ENCODE results near the gene DPYD. TPM values are rescaled to one million over a fixed set of nuclear protein-coding genes. Genes with fewer than 3 reads are reported as not detected.

Gene DPYD
- total RNA-seq, 1 experiment from 2014 or later = 12.8 TPM

GRCh38 chr1:97581614-97582051 is 339.2 kb downstream of the DPYD start:
- no peak overlapping the region for H3K4me2 ChIP-seq (ENCODE audit: low read length)

GRCh38 chr1:97577613-97578012 is 343.2 kb downstream of the DPYD start:
- H3K36me3 ChIP-seq (ENCODE audit: low read depth, low read length) = no peaks in the 10 kb centered on the region
- TF ChIP-seq, protein P1, sequence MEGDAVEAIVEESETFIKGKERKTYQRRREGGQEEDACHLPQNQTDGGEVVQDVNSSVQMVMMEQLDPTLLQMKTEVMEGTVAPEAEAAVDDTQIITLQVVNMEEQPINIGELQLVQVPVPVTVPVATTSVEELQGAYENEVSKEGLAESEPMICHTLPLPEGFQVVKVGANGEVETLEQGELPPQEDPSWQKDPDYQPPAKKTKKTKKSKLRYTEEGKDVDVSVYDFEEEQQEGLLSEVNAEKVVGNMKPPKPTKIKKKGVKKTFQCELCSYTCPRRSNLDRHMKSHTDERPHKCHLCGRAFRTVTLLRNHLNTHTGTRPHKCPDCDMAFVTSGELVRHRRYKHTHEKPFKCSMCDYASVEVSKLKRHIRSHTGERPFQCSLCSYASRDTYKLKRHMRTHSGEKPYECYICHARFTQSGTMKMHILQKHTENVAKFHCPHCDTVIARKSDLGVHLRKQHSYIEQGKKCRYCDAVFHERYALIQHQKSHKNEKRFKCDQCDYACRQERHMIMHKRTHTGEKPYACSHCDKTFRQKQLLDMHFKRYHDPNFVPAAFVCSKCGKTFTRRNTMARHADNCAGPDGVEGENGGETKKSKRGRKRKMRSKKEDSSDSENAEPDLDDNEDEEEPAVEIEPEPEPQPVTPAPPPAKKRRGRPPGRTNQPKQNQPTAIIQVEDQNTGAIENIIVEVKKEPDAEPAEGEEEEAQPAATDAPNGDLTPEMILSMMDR (conservative IDR thresholded peaks at IDR 0.05; ENCODE audit: low read depth, low read length) = no peak
- TF ChIP-seq EZH2 (IDR thresholded peaks at IDR 0.05; ENCODE audit: low read length, unreplicated experiment) (no peak), EZH2phosphoT487 (IDR thresholded peaks at IDR 0.05; ENCODE audit: borderline replicate concordance, low read length) (no peak)
- no peaks in the 10 kb centered on the region for H3K9me2 ChIP-seq (replicated peaks; ENCODE audit: low read length)
- H4K20me1 ChIP-seq (ENCODE audit: low read length) = no peaks in the 10 kb centered on the region
- H2AFZ ChIP-seq (ENCODE audit: low read length) = no peak overlapping the region
- DNase-seq (no peak), ATAC-seq (no peak)
- H3K9ac ChIP-seq (ENCODE audit: low read length) = no peak overlapping the region
- ChIA-PET POLR2A (ENCODE audit: unreplicated experiment) (no interaction called here), CTCF (no interaction called here)
- H3F3A ChIP-seq (ENCODE audit: low read length, unreplicated experiment) = no peaks in the 10 kb centered on the region
- no peaks in the 10 kb centered on the region for H3K27me3 ChIP-seq (ENCODE audit: low read length)
- no TSS peak for BruUV-seq (replicated peaks)
- H3K79me2 ChIP-seq (ENCODE audit: low read length) = no peaks in the 10 kb centered on the region
- H3K4me1 ChIP-seq (ENCODE audit: insufficient read depth, low read length) = no peaks in the 10 kb centered on the region
- no peaks in the 10 kb centered on the region for H3K9me3 ChIP-seq (ENCODE audit: low read length)
- intact Hi-C loops (cut with micrococcal nuclease) = no loop called here
- H3K4me3 ChIP-seq (ENCODE audit: low read length) = no peak overlapping the region
- no peak overlapping the region for H3K4me2 ChIP-seq (ENCODE audit: low read length)
- no peak overlapping the region for H3K27ac ChIP-seq (ENCODE audit: low read length)

More at GRCh38 chr1:97581614-97582051, 339.2 kb downstream of the DPYD start:
- H3K27ac ChIP-seq (ENCODE audit: low read length) = no peak overlapping the region
- no peaks in the 10 kb centered on the region for H3K79me2 ChIP-seq (ENCODE audit: low read length)
- H2AFZ ChIP-seq (ENCODE audit: low read length) = no peak overlapping the region
- no TSS peak for BruUV-seq (replicated peaks)
- no peaks in the 10 kb centered on the region for H3K9me2 ChIP-seq (replicated peaks; ENCODE audit: low read length)
- no peaks in the 10 kb centered on the region for H3K4me1 ChIP-seq (ENCODE audit: insufficient read depth, low read length)
- no peak overlapping the region for H3K9ac ChIP-seq (ENCODE audit: low read length)
- intact Hi-C loops (cut with micrococcal nuclease) = no loop called here
- POLR2A ChIA-PET (ENCODE audit: unreplicated experiment) = no interaction called here
- no peak overlapping the region for H3K4me3 ChIP-seq (ENCODE audit: low read length)
- TF ChIP-seq, protein P1 (conservative IDR thresholded peaks at IDR 0.05; ENCODE audit: low read depth, low read length) = no peak
- TF ChIP-seq EZH2phosphoT487 (IDR thresholded peaks at IDR 0.05; ENCODE audit: borderline replicate concordance, low read length) = no peak
- TF ChIP-seq EZH2 (IDR thresholded peaks at IDR 0.05; ENCODE audit: low read length, unreplicated experiment) = no peak
- no peaks in the 10 kb centered on the region for H3K9me3 ChIP-seq (ENCODE audit: low read length)
- CTCF ChIA-PET = no interaction called here
- H3K27me3 ChIP-seq (ENCODE audit: low read length) = no peaks in the 10 kb centered on the region
- ATAC-seq (no peak), DNase-seq (peak; percentile 6)
- H4K20me1 ChIP-seq (ENCODE audit: low read length) = no peaks in the 10 kb centered on the region
- no peaks in the 10 kb centered on the region for H3K36me3 ChIP-seq (ENCODE audit: low read depth, low read length)
- H3F3A ChIP-seq (ENCODE audit: low read length, unreplicated experiment) = no peaks in the 10 kb centered on the region

GRCh38 chr1:97573553-97573952 is 347.3 kb downstream of the DPYD start:
- Histone ChIP-seq H3K4me3 (ENCODE audit: low read length) (no peak overlapping the region), H4K20me1 (ENCODE audit: low read length) (no peaks in the 10 kb centered on the region), H2AFZ (ENCODE audit: low read length) (no peak overlapping the region), H3K79me2 (ENCODE audit: low read length) (no peaks in the 10 kb centered on the region), H3K4me1 (ENCODE audit: insufficient read depth, low read length) (no peaks in the 10 kb centered on the region), H3K36me3 (ENCODE audit: low read depth, low read length) (no peaks in the 10 kb centered on the region), H3K4me2 (ENCODE audit: low read length) (no peak overlapping the region), H3K27me3 (ENCODE audit: low read length) (no peaks in the 10 kb centered on the region), H3K27ac (ENCODE audit: low read length) (no peak overlapping the region), H3F3A (ENCODE audit: low read length, unreplicated experiment) (no peaks in the 10 kb centered on the region), H3K9ac (ENCODE audit: low read length) (no peak overlapping the region), H3K9me3 (ENCODE audit: low read length) (no peaks in the 10 kb centered on the region), H3K9me2 (replicated peaks; ENCODE audit: low read length) (no peaks in the 10 kb centered on the region)
- TF ChIP-seq EZH2phosphoT487 (IDR thresholded peaks at IDR 0.05; ENCODE audit: borderline replicate concordance, low read length) = no peak
- TF ChIP-seq EZH2 (IDR thresholded peaks at IDR 0.05; ENCODE audit: low read length, unreplicated experiment) = no peak
- TF ChIP-seq, protein P1 (conservative IDR thresholded peaks at IDR 0.05; ENCODE audit: low read depth, low read length) = no peak
- no TSS peak for BruUV-seq (replicated peaks)
- DNase-seq = no peak
- intact Hi-C loops (cut with micrococcal nuclease) = no loop called here
- POLR2A ChIA-PET (ENCODE audit: unreplicated experiment) = no interaction called here
- ATAC-seq = no peak
- CTCF ChIA-PET = no interaction called here

Measured in PC-3 (cell line).